Activated naive CD8-positive, alpha-beta T cell treated with anti-CD3 and anti-CD28 coated beads for 36 hours (primary cell): ENCODE measurements around the gene KCNC2. TPM values are rescaled to one million over a fixed set of nuclear protein-coding genes. Genes with fewer than 3 reads are reported as not detected.
"Not testable (repeated sequence)": the region's sequence is repeated elsewhere in the genome, so short reads cannot be mapped to it uniquely, and the experiment has no call there.

Source experiments
- DNase-seq: peaks from one replicate; pipeline ENCODE4 v3.0.0; 2021
- H3K27ac Mint-ChIP-seq: one replicate; pipeline ENCODE4 v1.8.0; 2022; ENCODE audit warnings: mild to moderate bottlenecking, moderate library complexity, mixed read lengths
- H3K27me3 Mint-ChIP-seq: one replicate; pipeline ENCODE4 v1.8.0; 2022; ENCODE audit warnings: mild to moderate bottlenecking, mixed read lengths
- H3K36me3 Mint-ChIP-seq: one replicate; pipeline ENCODE4 v1.8.0; 2021; ENCODE audit warnings: mild to moderate bottlenecking, mixed read lengths
- H3K4me1 Mint-ChIP-seq: one replicate; pipeline ENCODE4 v1.8.0; 2021; ENCODE audit warnings: mixed read lengths
- H3K4me3 Mint-ChIP-seq: one replicate; pipeline ENCODE4 v1.8.0; 2022; ENCODE audit warnings: mild to moderate bottlenecking, moderate library complexity, mixed read lengths
- H3K9me3 Mint-ChIP-seq: one replicate; pipeline ENCODE4 v1.8.0; 2022; ENCODE audit warnings: mixed read lengths
- total RNA-seq, 2 experiments: library from RNA; stranded (reverse); gene quantifications; one replicate each; pipeline ENCODE4 v1.2.3, GENCODE V29; 2021

The KCNC2 gene
- total RNA-seq, 2 experiments from 2014 or later, result not detected

- no peak overlapping the region for H3K27ac Mint-ChIP-seq
- no peaks in the 10 kb centered on the region for H3K36me3 Mint-ChIP-seq
- DNase-seq, result no peak
- H3K27me3 Mint-ChIP-seq, result no peaks in the 10 kb centered on the region
- no peak overlapping the region for H3K4me3 Mint-ChIP-seq
- no peaks in the 10 kb centered on the region for H3K9me3 Mint-ChIP-seq
- H3K4me1 Mint-ChIP-seq, result no peaks in the 10 kb centered on the region
These were observed 18.8 kb downstream of the KCNC2 start for GRCh38 chr12:75190846-75191245.

- not testable (repeated sequence) for DNase-seq, H3K4me3 Mint-ChIP-seq, H3K27ac Mint-ChIP-seq, H3K4me1 Mint-ChIP-seq, H3K36me3 Mint-ChIP-seq, H3K9me3 Mint-ChIP-seq, H3K27me3 Mint-ChIP-seq
These were observed 23.8 kb downstream of the KCNC2 start for GRCh38 chr12:75185881-75186280.

GRCh38 chr12:75184516-75184915 lies 25.1 kb downstream of the KCNC2 start:
- Mint-ChIP-seq H3K4me1 (no peaks in the 10 kb centered on the region), H3K27me3 (peaks cover 4% of the 10 kb centered on the region), H3K9me3 (no peaks in the 10 kb centered on the region), H3K27ac (no peak overlapping the region), H3K4me3 (no peak overlapping the region), H3K36me3 (no peaks in the 10 kb centered on the region)
- DNase-seq, result no peak

GRCh38 chr12:75183967-75184366 lies 25.7 kb downstream of the KCNC2 start:
- Mint-ChIP-seq H3K27ac (no peak overlapping the region), H3K36me3 (no peaks in the 10 kb centered on the region), H3K9me3 (no peaks in the 10 kb centered on the region), H3K4me1 (no peaks in the 10 kb centered on the region), H3K4me3 (no peak overlapping the region), H3K27me3 (peaks cover 4% of the 10 kb centered on the region)
- DNase-seq, result no peak

- peaks cover 4% of the 10 kb centered on the region for H3K27me3 Mint-ChIP-seq
- peaks cover 2% of the 10 kb centered on the region for H3K4me1 Mint-ChIP-seq
- no peaks in the 10 kb centered on the region for H3K36me3 Mint-ChIP-seq
- H3K4me3 Mint-ChIP-seq, result no peak overlapping the region
- H3K9me3 Mint-ChIP-seq, result no peaks in the 10 kb centered on the region
- no peak for DNase-seq
- H3K27ac Mint-ChIP-seq, result no peak overlapping the region
These were observed 31.6 kb downstream of the KCNC2 start for GRCh38 chr12:75177997-75178396.

- no peaks in the 10 kb centered on the region for H3K4me1 Mint-ChIP-seq
- H3K27me3 Mint-ChIP-seq, result no peaks in the 10 kb centered on the region
- H3K4me3 Mint-ChIP-seq, result no peak overlapping the region
- H3K36me3 Mint-ChIP-seq, result no peaks in the 10 kb centered on the region
- no peak for DNase-seq
- no peaks in the 10 kb centered on the region for H3K9me3 Mint-ChIP-seq
- H3K27ac Mint-ChIP-seq, result no peak overlapping the region
These were observed 37.0 kb downstream of the KCNC2 start for GRCh38 chr12:75172611-75173010.

GRCh38 chr12:75170640-75171185 lies 38.9 kb downstream of the KCNC2 start:
- Mint-ChIP-seq H3K36me3 (no peaks in the 10 kb centered on the region), H3K27ac (no peak overlapping the region), H3K9me3 (no peaks in the 10 kb centered on the region), H3K4me3 (no peak overlapping the region), H3K27me3 (no peaks in the 10 kb centered on the region), H3K4me1 (no peaks in the 10 kb centered on the region)
- DNase-seq, result no peak

- Mint-ChIP-seq H3K4me3 (no peak overlapping the region), H3K27me3 (no peaks in the 10 kb centered on the region), H3K9me3 (no peaks in the 10 kb centered on the region), H3K4me1 (no peaks in the 10 kb centered on the region), H3K36me3 (no peaks in the 10 kb centered on the region), H3K27ac (no peak overlapping the region)
- no peak for DNase-seq
These were observed 46.8 kb downstream of the KCNC2 start for GRCh38 chr12:75162845-75163244.

GRCh38 chr12:75161488-75161887 lies 48.2 kb downstream of the KCNC2 start:
- H3K27me3 Mint-ChIP-seq, result no peaks in the 10 kb centered on the region
- no peak overlapping the region for H3K4me3 Mint-ChIP-seq
- H3K4me1 Mint-ChIP-seq, result no peaks in the 10 kb centered on the region
- no peaks in the 10 kb centered on the region for H3K9me3 Mint-ChIP-seq
- H3K36me3 Mint-ChIP-seq, result no peaks in the 10 kb centered on the region
- no peak overlapping the region for H3K27ac Mint-ChIP-seq
- DNase-seq, result no peak

- Mint-ChIP-seq H3K27ac (no peak overlapping the region), H3K9me3 (no peaks in the 10 kb centered on the region), H3K4me3 (no peak overlapping the region), H3K36me3 (no peaks in the 10 kb centered on the region), H3K27me3 (peaks cover 4% of the 10 kb centered on the region), H3K4me1 (no peaks in the 10 kb centered on the region)
- no peak for DNase-seq
These were observed 52.3 kb downstream of the KCNC2 start for GRCh38 chr12:75157385-75157784.

GRCh38 chr12:75155962-75156361 lies 53.7 kb downstream of the KCNC2 start:
- peaks cover 4% of the 10 kb centered on the region for H3K27me3 Mint-ChIP-seq
- DNase-seq, result no peak
- no peaks in the 10 kb centered on the region for H3K36me3 Mint-ChIP-seq
- no peak overlapping the region for H3K27ac Mint-ChIP-seq
- no peaks in the 10 kb centered on the region for H3K9me3 Mint-ChIP-seq
- no peak overlapping the region for H3K4me3 Mint-ChIP-seq
- no peaks in the 10 kb centered on the region for H3K4me1 Mint-ChIP-seq

GRCh38 chr12:75154388-75154787 lies 55.3 kb downstream of the KCNC2 start:
- Mint-ChIP-seq H3K36me3 (no peaks in the 10 kb centered on the region), H3K9me3 (no peaks in the 10 kb centered on the region)
- DNase-seq, result no peak

GRCh38 chr12:75139196-75139595 lies 70.4 kb downstream of the KCNC2 start:
- Mint-ChIP-seq H3K36me3 (no peaks in the 10 kb centered on the region), H3K27ac (no peak overlapping the region), H3K9me3 (no peaks in the 10 kb centered on the region), H3K27me3 (no peaks in the 10 kb centered on the region), H3K4me3 (no peak overlapping the region), H3K4me1 (no peaks in the 10 kb centered on the region)
- DNase-seq, result no peak

More at GRCh38 chr12:75154388-75154787, 55.3 kb downstream of the KCNC2 start:
- H3K27me3 Mint-ChIP-seq, result peaks cover 9% of the 10 kb centered on the region
- no peak overlapping the region for H3K27ac Mint-ChIP-seq
- H3K4me3 Mint-ChIP-seq, result no peak overlapping the region
- H3K4me1 Mint-ChIP-seq, result no peaks in the 10 kb centered on the region

GRCh38 chr12:75137896-75138295 lies 71.7 kb downstream of the KCNC2 start:
- H3K9me3 Mint-ChIP-seq, result no peaks in the 10 kb centered on the region
- no peaks in the 10 kb centered on the region for H3K27me3 Mint-ChIP-seq
- H3K27ac Mint-ChIP-seq, result no peak overlapping the region
- H3K36me3 Mint-ChIP-seq, result no peaks in the 10 kb centered on the region
- H3K4me3 Mint-ChIP-seq, result no peak overlapping the region
- no peaks in the 10 kb centered on the region for H3K4me1 Mint-ChIP-seq
- DNase-seq, result no peak

- no peak overlapping the region for H3K27ac Mint-ChIP-seq
- H3K4me3 Mint-ChIP-seq, result no peak overlapping the region
- DNase-seq, result no peak
- no peaks in the 10 kb centered on the region for H3K9me3 Mint-ChIP-seq
- no peaks in the 10 kb centered on the region for H3K4me1 Mint-ChIP-seq
- H3K36me3 Mint-ChIP-seq, result no peaks in the 10 kb centered on the region
- H3K27me3 Mint-ChIP-seq, result no peaks in the 10 kb centered on the region
These were observed 74.6 kb downstream of the KCNC2 start for GRCh38 chr12:75135026-75135425.

GRCh38 chr12:75130811-75131210 lies 78.8 kb downstream of the KCNC2 start:
- Mint-ChIP-seq H3K4me1 (no peaks in the 10 kb centered on the region), H3K4me3 (no peak overlapping the region), H3K27me3 (no peaks in the 10 kb centered on the region), H3K9me3 (no peaks in the 10 kb centered on the region), H3K36me3 (no peaks in the 10 kb centered on the region), H3K27ac (no peak overlapping the region)
- DNase-seq, result no peak

GRCh38 chr12:75129275-75129674 lies 80.4 kb downstream of the KCNC2 start:
- Mint-ChIP-seq H3K4me3 (no peak overlapping the region), H3K36me3 (no peaks in the 10 kb centered on the region)

More at GRCh38 chr12:75129275-75129674, 80.4 kb downstream of the KCNC2 start:
- no peaks in the 10 kb centered on the region for H3K4me1 Mint-ChIP-seq
- H3K27ac Mint-ChIP-seq, result no peak overlapping the region
- DNase-seq, result no peak
- no peaks in the 10 kb centered on the region for H3K9me3 Mint-ChIP-seq
- H3K27me3 Mint-ChIP-seq, result no peaks in the 10 kb centered on the region
